EH (cell line): Measurements from ENCODE around the gene SNAPC2.

ENCODE experiments used
- DNase-seq: peaks from one replicate; pipeline ENCODE4 v3.0.0-alpha.2; 2015; ENCODE audit warnings: low read depth

Gene SNAPC2

DNA sequence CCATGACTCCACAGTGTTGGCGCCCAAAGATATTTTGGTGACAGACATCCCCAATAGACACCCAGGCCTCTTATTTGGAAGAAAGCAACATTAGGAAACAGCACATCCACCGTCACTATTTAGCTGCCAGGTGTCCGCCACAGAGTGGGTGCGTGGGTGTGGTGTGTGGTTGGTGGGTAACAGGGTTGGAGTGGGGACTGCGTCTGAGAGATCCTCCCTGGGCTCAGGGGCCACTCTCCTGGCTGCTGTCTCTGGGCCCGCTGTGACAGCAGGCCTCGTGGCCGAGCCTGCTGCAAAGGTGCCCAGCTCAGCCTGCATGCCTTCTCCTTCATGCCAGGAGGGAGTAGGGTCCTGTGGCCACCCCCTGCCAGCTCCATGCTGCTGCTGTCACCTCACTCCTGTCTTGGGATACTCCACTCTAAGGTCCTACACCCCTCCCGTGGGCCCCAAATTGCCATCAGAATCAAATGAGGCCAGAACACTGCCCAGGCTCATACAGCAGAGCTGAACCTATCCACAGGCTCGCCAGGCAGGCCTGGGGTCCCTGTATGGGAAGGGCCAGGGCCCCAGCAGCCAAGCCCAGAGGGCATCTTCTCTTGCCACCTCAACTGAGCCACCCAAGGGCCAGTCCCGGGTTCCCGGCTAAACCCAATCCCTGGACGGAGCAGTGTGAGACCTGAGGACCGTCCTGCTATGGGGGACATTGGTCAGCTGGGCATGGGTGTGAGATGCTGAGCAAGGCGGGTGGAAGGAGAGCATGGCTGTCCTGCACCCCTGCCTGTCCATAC is 48.1 kb downstream of the SNAPC2 start:
- no peak for DNase-seq

DNA sequence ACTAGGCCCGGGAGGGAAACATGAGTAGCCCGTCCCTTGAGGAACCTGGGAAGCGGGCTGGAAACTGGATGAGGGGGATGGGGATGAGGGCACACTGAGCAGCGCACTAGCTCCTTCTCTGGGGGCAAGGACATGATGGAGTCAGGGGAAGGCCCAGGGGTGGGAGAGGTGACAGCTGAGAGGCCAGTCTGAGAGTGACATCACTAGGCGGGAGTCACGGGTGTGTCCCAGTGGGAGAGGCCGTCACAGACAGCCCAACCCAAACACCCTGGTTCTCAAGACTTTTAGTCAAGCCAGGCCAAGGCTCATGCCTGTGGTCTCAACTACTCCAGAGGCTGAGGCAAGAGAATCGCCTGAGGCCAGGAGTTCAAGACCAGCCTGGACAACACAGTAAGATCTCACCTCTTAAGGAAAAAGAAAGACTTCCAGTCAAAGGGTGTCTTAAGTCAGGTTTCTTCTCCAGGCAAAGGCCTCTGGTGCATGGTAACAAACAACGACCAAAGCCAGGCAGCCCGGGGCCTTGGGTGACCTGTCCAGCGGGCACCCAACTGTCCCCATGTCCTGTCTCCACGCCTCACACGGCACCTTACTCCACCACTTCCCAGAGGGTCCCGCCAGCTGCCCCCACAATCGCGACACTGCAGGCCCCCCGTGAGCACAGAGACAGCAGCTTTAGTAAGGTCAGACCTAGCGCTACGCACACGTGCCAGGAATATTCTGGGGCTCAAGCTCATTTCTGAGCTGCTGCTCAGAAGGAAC is 48.8 kb downstream of the SNAPC2 start:
- DNase-seq, result no peak

DNA sequence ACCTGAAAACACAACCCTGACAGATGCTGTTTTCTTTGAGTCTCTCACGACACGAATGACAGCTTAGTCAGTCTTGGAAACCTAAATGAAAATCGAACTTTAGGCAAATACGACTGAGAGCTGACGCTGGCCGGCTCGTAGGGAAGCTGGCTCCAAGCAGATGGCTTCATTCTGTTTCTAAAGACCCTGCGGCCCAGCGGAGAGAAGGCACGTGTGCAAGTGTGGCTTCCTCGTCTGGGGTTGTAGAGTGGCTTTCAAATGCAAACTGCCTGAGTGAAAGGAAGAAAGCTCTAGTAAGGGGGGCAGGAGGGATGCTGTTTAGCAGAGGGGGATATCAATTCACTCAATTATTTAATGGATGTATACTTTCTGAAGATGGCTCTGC is 49.4 kb downstream of the SNAPC2 start:
- DNase-seq, result no peak

DNA sequence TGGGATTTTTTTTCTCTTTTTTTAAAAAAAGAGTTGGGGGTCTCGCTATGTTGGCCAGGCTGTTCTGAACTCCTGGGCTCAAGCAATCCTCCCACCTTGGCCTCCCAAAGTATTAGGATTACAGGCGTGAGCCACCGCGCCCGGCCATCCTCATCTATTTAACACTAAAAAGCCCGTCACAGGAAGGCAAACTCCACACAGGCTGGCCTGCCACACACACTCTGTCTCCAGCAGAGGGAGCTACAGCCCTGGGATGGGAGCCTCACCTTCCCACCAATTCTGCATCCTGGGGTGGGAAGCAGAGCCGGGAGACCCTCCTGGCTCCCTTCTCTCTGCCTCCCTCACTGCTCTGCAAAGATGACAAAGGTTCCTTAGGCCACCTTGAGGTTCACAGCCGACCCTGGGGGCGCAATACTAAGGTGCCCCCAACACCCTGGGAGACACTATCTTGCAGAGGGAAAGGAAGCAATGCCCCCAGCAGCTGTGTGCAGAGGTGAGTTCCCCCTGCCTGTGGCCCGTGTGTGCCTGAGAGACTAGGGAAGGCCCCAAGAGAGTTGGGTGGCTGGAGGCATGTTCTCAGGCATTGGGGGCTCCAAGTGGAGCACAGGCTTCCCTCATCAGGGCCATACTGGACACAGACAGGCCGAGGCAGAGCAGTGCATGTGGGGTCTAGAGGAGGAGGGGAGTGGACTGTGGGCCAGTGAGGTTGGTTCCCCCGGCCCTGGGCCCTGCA is 50.7 kb downstream of the SNAPC2 start:
- peak; percentile 52 for DNase-seq

DNA sequence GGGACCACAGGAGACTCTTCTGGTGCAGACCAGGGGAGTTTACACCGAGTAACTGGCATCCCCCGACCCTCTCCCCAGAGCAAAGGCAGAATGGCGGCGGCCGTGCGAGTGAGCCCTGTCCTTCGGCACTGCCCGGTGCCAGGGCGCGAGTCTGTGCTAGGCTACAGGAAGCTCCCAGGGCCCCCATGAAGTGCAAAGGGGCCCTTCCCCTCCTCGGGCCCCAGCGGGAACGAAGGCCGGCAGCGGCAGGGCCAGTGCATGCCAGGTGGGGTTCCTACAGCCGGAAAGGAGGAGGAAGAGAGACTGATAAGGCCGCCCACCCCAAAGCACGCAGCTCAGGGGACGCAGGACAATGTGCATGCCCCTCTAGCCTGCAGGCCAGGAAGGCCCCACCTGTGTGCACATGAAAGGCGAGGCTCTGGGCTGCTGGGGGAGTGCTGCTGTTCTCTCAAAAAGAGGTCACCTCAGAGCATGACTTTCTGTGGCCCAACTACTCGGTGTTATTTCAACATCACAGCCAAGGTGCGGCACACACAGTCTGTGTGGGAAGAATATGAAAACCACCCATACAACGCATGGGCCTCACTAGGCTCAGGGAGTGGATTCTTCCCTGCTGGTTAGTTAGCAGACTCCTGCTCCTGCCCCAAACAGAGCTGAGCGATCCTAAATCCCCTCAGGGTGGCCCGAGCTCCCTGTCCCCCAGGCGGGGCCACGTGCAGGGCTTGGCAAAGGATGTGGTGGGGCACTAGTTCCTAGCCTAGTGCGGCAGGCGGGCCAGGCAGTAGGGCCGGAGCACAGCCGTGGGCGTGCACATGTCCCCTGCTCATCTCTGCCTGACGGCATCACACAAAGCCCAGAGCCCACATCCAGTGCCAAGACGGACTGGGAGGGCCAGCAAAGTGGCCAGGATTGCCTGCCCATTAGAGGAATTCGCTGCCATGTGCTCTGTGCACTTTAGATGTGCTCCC is 51.7 kb downstream of the SNAPC2 start:
- no peak for DNase-seq
